Measurements from ENCODE around the gene UGT2B17. TPM values are rescaled to one million over a fixed set of nuclear protein-coding genes. Genes with fewer than 3 reads are reported as not detected.

Gene UGT2B17
- total RNA-seq, 3 donors from 2014 or later, result 0.98 TPM; not detected in 2

- TF ChIP-seq POLR2A (IDR thresholded peaks at IDR 0.05), result no peak
- TF ChIP-seq POLR2AphosphoS5 (IDR thresholded peaks at IDR 0.05), result no peak
- TF ChIP-seq CTCF (IDR thresholded peaks at IDR 0.05), result no peak
- no peaks in the 10 kb centered on the region for H3K36me3 ChIP-seq
- no peaks in the 10 kb centered on the region for H3K27me3 ChIP-seq
- H3K27ac ChIP-seq, result no peak overlapping the region
- no peak overlapping the region for H3K4me3 ChIP-seq
- intact Hi-C loops (cut with DNase I; ENCODE audit: low total_unique reads), result no loop called here
- DNase-seq (ENCODE audit: low spot score in 2 of 2), result no peak
- H3K9me3 ChIP-seq, result no peaks in the 10 kb centered on the region
- H3K4me1 ChIP-seq, result no peaks in the 10 kb centered on the region
Measured at GRCh38 chr4:68494688-68495087, 81.4 kb downstream of the UGT2B17 start.

- no peak for DNase-seq (ENCODE audit: low spot score in 2 of 2)
- intact Hi-C loops (cut with DNase I; ENCODE audit: low total_unique reads), result no loop called here
- H3K36me3 ChIP-seq, result no peaks in the 10 kb centered on the region
- no peaks in the 10 kb centered on the region for H3K4me1 ChIP-seq
- no peak overlapping the region for H3K4me3 ChIP-seq
- H3K9me3 ChIP-seq, result no peaks in the 10 kb centered on the region
- no peaks in the 10 kb centered on the region for H3K27me3 ChIP-seq
- no peak for TF ChIP-seq CTCF (IDR thresholded peaks at IDR 0.05)
- no peak for TF ChIP-seq POLR2AphosphoS5 (IDR thresholded peaks at IDR 0.05)
- no peak for TF ChIP-seq POLR2A (IDR thresholded peaks at IDR 0.05)
- no peak overlapping the region for H3K27ac ChIP-seq
Measured at GRCh38 chr4:68490826-68491457, 85.2 kb downstream of the UGT2B17 start.

DNA sequence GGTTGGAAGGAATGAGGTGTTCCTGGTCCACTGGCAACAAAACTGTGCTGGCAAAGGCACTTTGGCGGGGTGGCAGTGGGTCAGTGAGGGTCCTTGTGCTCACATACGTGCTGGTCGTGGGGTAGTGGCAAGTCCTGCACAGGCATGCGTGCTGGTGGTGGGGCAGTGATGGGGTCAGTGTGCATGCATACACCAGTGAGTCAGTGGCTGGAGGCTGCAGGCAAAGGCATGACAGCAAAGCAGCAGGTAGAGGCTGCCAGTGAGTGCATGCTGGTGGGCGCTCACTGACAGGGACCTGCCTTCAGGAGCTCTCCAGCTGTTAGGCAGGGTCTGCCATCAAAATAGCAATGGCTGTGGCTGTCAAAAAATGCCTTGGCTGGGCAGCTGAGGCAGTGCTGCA is 86.8 kb downstream of the UGT2B17 start:
- H3K27ac ChIP-seq, result no peak overlapping the region
- H3K36me3 ChIP-seq, result no peaks in the 10 kb centered on the region
- H3K4me1 ChIP-seq, result no peaks in the 10 kb centered on the region
- no peaks in the 10 kb centered on the region for H3K27me3 ChIP-seq
- H3K4me3 ChIP-seq, result no peak overlapping the region
- no peak for DNase-seq (ENCODE audit: low spot score in 2 of 2)
- TF ChIP-seq POLR2A (IDR thresholded peaks at IDR 0.05) (no peak), CTCF (IDR thresholded peaks at IDR 0.05) (no peak), POLR2AphosphoS5 (IDR thresholded peaks at IDR 0.05) (no peak)
- H3K9me3 ChIP-seq, result no peaks in the 10 kb centered on the region
- intact Hi-C loops (cut with DNase I; ENCODE audit: low total_unique reads), result no loop called here

Other genes starting within 250 kb of the UGT2B17 start
- 100 to 1,000 TPM in 1 of 3 donors, 10 to 100 TPM in 2; 79.7 to 142 (median 80.3) TPM for gene YTHDC1, start 226.2 kb downstream of the UGT2B17 start, total RNA-seq
- 1 to 10 TPM in 2 of 3 donors, not detected in 1; 1.3 to 3.3 TPM for gene TMPRSS11E, start 128.9 kb downstream of the UGT2B17 start, total RNA-seq
- 1 to 10 TPM in 1 of 3 donors, under 1 TPM in 1, not detected in 1; 0.98 to 2.0 TPM for gene UGT2B15, start 94.3 kb upstream of the UGT2B17 start, total RNA-seq
- gene UGT2B10, start 239.7 kb upstream of the UGT2B17 start, total RNA-seq, result not detected